GM23248 (cell line): ENCODE measurements around the gene PEX11A. TPM values are rescaled to one million over a fixed set of nuclear protein-coding genes. Genes with fewer than 3 reads are reported as not detected.
A peak's percentile ranks its signal among the peaks of the same experiment; 100 is the strongest.
"Not testable (repeated sequence)": the region's sequence is repeated elsewhere in the genome, so short reads cannot be mapped to it uniquely, and the experiment has no call there.

Experiments used
- DNase-seq: peaks from one replicate; pipeline ENCODE4 v3.0.0-alpha.2; 2015
- H2AFZ ChIP-seq: fragments of 200-600 bp; sonication (generic); 2 replicates; pipeline ENCODE4 v1.6.1; 2016; ENCODE audit warnings: antibody characterized with exemption
- H3F3A ChIP-seq: fragments of 200-600 bp; sonication (generic); 2 replicates; pipeline ENCODE4 v1.6.1; 2016; ENCODE audit warnings: mild to moderate bottlenecking, antibody characterized with exemption, mixed run types; ENCODE audit not compliant: insufficient read depth
- H3K27ac ChIP-seq: fragments of 200-600 bp; sonication (generic); 2 replicates; pipeline ENCODE4 v1.5.1; 2016; ENCODE audit warnings: mild to moderate bottlenecking
- H3K27me3 ChIP-seq: fragments of 200-600 bp; sonication (generic); replicated peaks from 2 replicates; pipeline ENCODE4 v1.6.1; 2016; ENCODE audit warnings: mild to moderate bottlenecking; ENCODE audit not compliant: insufficient read depth
- H3K36me3 ChIP-seq: fragments of 200-600 bp; sonication (generic); 2 replicates; pipeline ENCODE4 v1.6.1; 2016; ENCODE audit warnings: low read depth, mild to moderate bottlenecking
- H3K4me1 ChIP-seq: fragments of 200-600 bp; sonication (generic); 2 replicates; pipeline ENCODE4 v1.6.1; 2016; ENCODE audit warnings: mild to moderate bottlenecking; ENCODE audit not compliant: insufficient read depth
- H3K4me2 ChIP-seq: fragments of 200-600 bp; sonication (generic); one replicate; pipeline ENCODE4 v1.6.1; 2016; ENCODE audit warnings: mild to moderate bottlenecking; ENCODE audit not compliant: unreplicated experiment
- H3K4me3 ChIP-seq: fragments of 200-600 bp; sonication (generic); 2 replicates; pipeline ENCODE4 v1.5.1; 2016; ENCODE audit warnings: mild to moderate bottlenecking
- H3K79me2 ChIP-seq: fragments of 200-600 bp; sonication (generic); 2 replicates; pipeline ENCODE4 v1.6.1; 2016; ENCODE audit warnings: mild to moderate bottlenecking; ENCODE audit not compliant: insufficient read depth
- H3K9ac ChIP-seq: fragments of 200-600 bp; sonication (generic); 2 replicates; pipeline ENCODE4 v1.6.1; 2016; ENCODE audit warnings: mild to moderate bottlenecking
- H3K9me2 ChIP-seq: fragments of 200-600 bp; sonication (generic); 2 replicates; pipeline ENCODE4 v1.6.1; 2016; ENCODE audit warnings: mixed run types, mild to moderate bottlenecking, moderate library complexity; ENCODE audit not compliant: insufficient read depth
- H3K9me3 ChIP-seq: fragments of 200-600 bp; sonication (generic); one replicate; pipeline ENCODE4 v1.6.1; 2017; ENCODE audit warnings: low read depth
- H4K20me1 ChIP-seq: fragments of 200-600 bp; sonication (generic); 2 replicates; pipeline ENCODE4 v1.6.0; 2016; ENCODE audit not compliant: insufficient read depth
- EZH2 ChIP-seq: fragments of 200-600 bp; sonication (generic); IDR thresholded peaks from 2 replicates; pipeline ENCODE4 v1.6.1; 2018; ENCODE audit warnings: antibody characterized with exemption, mild to moderate bottlenecking; ENCODE audit not compliant: insufficient read depth, poor library complexity, severe bottlenecking
- EZH2phosphoT487 ChIP-seq: fragments of 200-600 bp; sonication (generic); IDR thresholded peaks from 2 replicates; pipeline ENCODE4 v1.6.1; 2018; ENCODE audit warnings: antibody characterized with exemption, moderate library complexity, mild to moderate bottlenecking, low read depth; ENCODE audit not compliant: insufficient read depth
- WGBS, 2 experiments: methylation state at CpG; one replicate each; pipeline ENCODE4 v1.1.6; 2015 to 2017; ENCODE audit warnings: low lambda C conversion rate in 2 of 2, low coverage in 1 of 2; ENCODE audit errors: missing lambda C conversion rate in 2 of 2; 5-methylcytosine and 5-hydroxymethylcytosine counted together
- in situ Hi-C: fragments of 300-500 bp; cut with MboI; formaldehyde crosslinking; loops from 2 replicates; pipeline ENCODE4 v1.15.0; 2020
- polyA plus RNA-seq: library from polyadenylated mRNA; unstranded; fragments of >200 nt; fragmentation: Nextera tagmentation; extraction: Ambion mirVana; gene quantifications from 2 replicates; pipeline ENCODE4 v1.2.1, GENCODE V29; 2016
- total RNA-seq: library from RNA; depleted of rRNA; stranded (reverse); fragments of >200 nt; shearing (Covaris generic); gene quantifications from 2 replicates; pipeline ENCODE4 v1.2.3, GENCODE V29; 2014

Gene PEX11A
- total and polyA plus RNA-seq, 2 experiments from 2014 or later = 5.3 to 5.4 TPM

DNA sequence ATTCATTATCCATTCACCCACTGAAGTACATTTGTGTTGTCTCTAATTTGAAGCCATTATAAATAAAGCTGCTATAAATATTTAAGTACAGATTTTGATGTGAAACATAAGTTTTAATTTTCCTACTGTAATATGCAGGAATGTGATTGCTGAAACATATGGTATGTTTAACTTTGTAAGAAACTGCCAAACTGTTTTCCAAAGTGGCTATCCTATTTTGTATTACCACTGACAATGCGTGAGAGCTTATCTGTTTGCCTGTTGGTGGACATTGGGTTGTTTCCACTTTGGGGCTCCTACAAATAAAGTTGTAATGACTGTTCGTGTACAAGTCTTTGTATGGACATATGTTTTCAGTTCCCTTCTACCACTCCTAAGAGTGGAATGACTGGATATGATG, 2.5 kb upstream of the PEX11A start:
- no peaks in the 10 kb centered on the region for H4K20me1 ChIP-seq
- 20 to 35% methylated on average over 2 of the region's 2 CpGs for WGBS, 2 experiments
- H3K27me3 ChIP-seq = no peaks in the 10 kb centered on the region
- no peaks in the 10 kb centered on the region for H3K36me3 ChIP-seq
- H3F3A ChIP-seq = peaks cover 6% of the 10 kb centered on the region; the same call in 1 of the 2 replicates
- no peaks in the 10 kb centered on the region for H3K9me3 ChIP-seq
- H3K79me2 ChIP-seq = no peaks in the 10 kb centered on the region
- H3K4me3 ChIP-seq = no peak overlapping the region
- no peak overlapping the region for H3K9ac ChIP-seq
- no peaks in the 10 kb centered on the region for H3K9me2 ChIP-seq
- in situ Hi-C loops = no loop called here
- no peak overlapping the region for H2AFZ ChIP-seq
- no peak overlapping the region for H3K27ac ChIP-seq
- no peak for TF ChIP-seq EZH2phosphoT487
- TF ChIP-seq EZH2 = no peak
- no peak for DNase-seq
- H3K4me2 ChIP-seq = no peak overlapping the region
- H3K4me1 ChIP-seq = peaks cover 6% of the 10 kb centered on the region; the same call in 1 of the 2 replicates

DNA sequence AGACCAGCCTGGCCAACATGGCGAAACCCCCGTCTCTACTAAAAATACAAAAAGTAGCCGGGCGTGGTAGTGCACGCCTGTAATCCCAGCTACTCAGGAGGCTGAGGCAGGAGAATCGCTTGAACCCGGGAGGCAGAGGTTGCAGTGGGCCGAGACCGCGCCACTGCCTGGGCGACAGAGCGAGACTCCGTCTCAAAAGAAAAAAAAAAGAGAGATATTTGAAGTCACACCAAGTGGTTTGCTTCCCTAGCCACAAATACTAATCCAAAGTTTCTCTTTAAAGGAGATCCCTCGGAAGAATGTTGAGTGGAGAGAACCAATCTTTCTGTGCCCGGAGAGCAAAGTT, 651 bp downstream of the PEX11A start:
- Histone ChIP-seq H3K4me2 (peak overlapping the region; percentile 87), H2AFZ (peak overlapping the region; percentile 99), H3K4me3 (peak overlapping the region; percentile 98), H3K9ac (peak overlapping the region; percentile 74)
- H4K20me1 ChIP-seq, H3K36me3 ChIP-seq, H3K9me2 ChIP-seq, H3F3A ChIP-seq, H3K27me3 ChIP-seq, H3K27ac ChIP-seq, H3K79me2 ChIP-seq, in situ Hi-C loops, H3K4me1 ChIP-seq, H3K9me3 ChIP-seq, DNase-seq: not testable (repeated sequence)
- 52 to 53% methylated on average over 15 of the region's 15 CpGs for WGBS, 2 experiments

DNA sequence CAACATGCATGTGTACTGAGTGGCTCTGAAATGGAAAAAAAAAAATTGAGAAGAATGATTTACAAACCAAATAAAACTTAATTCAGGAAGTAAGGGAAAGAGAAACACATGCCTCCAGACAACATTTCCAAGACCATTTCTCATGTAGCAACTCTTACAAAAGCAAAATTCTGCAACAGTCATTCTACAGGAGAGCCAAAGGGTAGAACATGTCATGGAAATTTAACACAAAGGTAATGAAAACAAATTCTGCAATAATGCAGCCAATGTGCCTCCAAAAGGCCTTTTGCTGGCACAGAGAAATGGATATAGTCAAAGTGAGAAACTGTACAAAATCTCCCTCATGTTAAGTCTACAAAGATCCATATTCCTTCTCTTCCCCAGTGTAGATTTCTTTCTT, 4.0 kb downstream of the PEX11A start:
- no peak overlapping the region for H3K4me2 ChIP-seq
- TF ChIP-seq EZH2phosphoT487 (no peak), EZH2 (no peak)
- H3K4me3 ChIP-seq = no peak overlapping the region
- no peaks in the 10 kb centered on the region for H4K20me1 ChIP-seq
- in situ Hi-C loops = no loop called here
- no peak overlapping the region for H3K27ac ChIP-seq
- H3K9ac ChIP-seq = no peak overlapping the region
- H3K27me3 ChIP-seq = no peaks in the 10 kb centered on the region
- no peak for DNase-seq
- H3K79me2 ChIP-seq = no peaks in the 10 kb centered on the region
- no peaks in the 10 kb centered on the region for H3K9me3 ChIP-seq
- no peaks in the 10 kb centered on the region for H3K9me2 ChIP-seq
- H3F3A ChIP-seq = peaks cover 9% of the 10 kb centered on the region
- H3K4me1 ChIP-seq = peaks cover 6% of the 10 kb centered on the region; the same call in 1 of the 2 replicates
- no peaks in the 10 kb centered on the region for H3K36me3 ChIP-seq
- H2AFZ ChIP-seq = no peak overlapping the region

- peaks cover 10% of the 10 kb centered on the region for H3K4me1 ChIP-seq
- peaks cover 14% of the 10 kb centered on the region for H3F3A ChIP-seq
- no peak overlapping the region for H3K4me2 ChIP-seq
- no peaks in the 10 kb centered on the region for H3K9me2 ChIP-seq
- no peak overlapping the region for H2AFZ ChIP-seq
- no peaks in the 10 kb centered on the region for H4K20me1 ChIP-seq
- no peaks in the 10 kb centered on the region for H3K79me2 ChIP-seq
- H3K27me3 ChIP-seq = no peaks in the 10 kb centered on the region
- H3K9ac ChIP-seq = no peak overlapping the region
- no peak overlapping the region for H3K27ac ChIP-seq
- TF ChIP-seq EZH2 = no peak
- TF ChIP-seq EZH2phosphoT487 = no peak
- no peak for DNase-seq
- no peaks in the 10 kb centered on the region for H3K36me3 ChIP-seq
- in situ Hi-C loops = no loop called here
- no peak overlapping the region for H3K4me3 ChIP-seq
- H3K9me3 ChIP-seq = no peaks in the 10 kb centered on the region
- WGBS, 2 experiments = 69 to 75% methylated on average over 2 of the region's 2 CpGs
These were observed 4.6 kb downstream of the PEX11A start for GRCh38 chr15:89685995-89686394.

DNA sequence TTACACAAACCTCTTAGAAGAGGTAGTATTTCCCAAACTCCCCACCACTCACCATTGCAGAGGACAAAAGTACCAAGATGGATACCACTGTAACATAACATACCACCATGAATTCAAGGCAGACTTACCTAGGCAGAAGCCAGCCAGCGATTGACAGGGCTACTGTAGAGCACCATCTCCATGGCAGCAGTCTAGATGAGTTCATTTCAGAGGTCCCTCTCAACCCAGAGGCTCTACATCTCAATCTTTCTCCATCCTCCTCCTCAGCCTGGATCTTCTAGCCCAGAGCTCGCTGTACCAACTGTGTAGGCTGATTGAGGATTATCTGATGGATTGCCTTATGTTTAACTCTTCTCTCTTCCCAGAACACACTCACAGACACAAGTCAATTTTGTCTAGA, 9.4 kb downstream of the PEX11A start:
- WGBS, 2 experiments = 84 to 92% methylated on average over 2 of the region's 2 CpGs
- Histone ChIP-seq H3K9ac (no peak overlapping the region), H2AFZ (no peak overlapping the region), H3K9me2 (no peaks in the 10 kb centered on the region), H3K27ac (no peak overlapping the region), H3F3A (peaks cover 28% of the 10 kb centered on the region), H3K4me2 (no peak overlapping the region), H3K4me3 (no peak overlapping the region), H3K9me3 (no peaks in the 10 kb centered on the region), H3K36me3 (no peaks in the 10 kb centered on the region), H3K79me2 (no peaks in the 10 kb centered on the region), H3K27me3 (no peaks in the 10 kb centered on the region), H4K20me1 (no peaks in the 10 kb centered on the region), H3K4me1 (peaks cover 16% of the 10 kb centered on the region)
- no peak for DNase-seq
- in situ Hi-C loops = no loop called here
- TF ChIP-seq EZH2phosphoT487 = no peak
- TF ChIP-seq EZH2 = no peak
